ENCODE data around the gene FIBCD1. TPM values are rescaled to one million over a fixed set of nuclear protein-coding genes. Genes with fewer than 3 reads are reported as not detected.

FIBCD1 gene
- total and polyA plus RNA-seq, 2 of the 8 experiments (the other 6 are each of a cell fraction or from before 2014, with no cell fraction given), result 6.1 to 8.8 TPM

DNA sequence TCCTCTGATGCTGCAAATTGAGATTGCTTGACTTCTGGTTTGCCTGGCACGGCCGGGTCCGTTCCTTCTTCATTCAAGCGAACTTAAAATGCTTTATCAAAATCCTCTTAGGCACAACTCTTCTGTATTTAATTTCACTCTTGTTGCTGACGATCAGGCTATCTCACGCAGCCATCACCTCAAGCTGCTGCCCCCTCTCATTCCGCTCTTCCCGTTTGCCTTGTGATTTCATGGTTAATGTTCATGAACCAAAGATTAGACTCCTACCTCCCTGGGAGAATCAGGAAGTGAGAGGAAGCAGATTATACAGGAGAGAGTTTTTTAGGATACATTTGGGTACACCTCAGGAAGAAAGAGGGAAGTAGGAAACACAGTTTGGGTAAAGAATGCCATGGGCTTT lies 65.1 kb downstream of the FIBCD1 start:
- Histone ChIP-seq H3K4me2 (ENCODE audit: insufficient read depth in 1 of 2, low read depth in 2 of 2, low read length in 2 of 2) (no peak overlapping the region), H3K27ac (ENCODE audit: low read depth, low read length) (no peak overlapping the region), H2AFZ (ENCODE audit: low read length) (no peak overlapping the region), H2BK20ac (ENCODE audit: low read length) (no peak overlapping the region), H2BK15ac (ENCODE audit: low read length) (no peak overlapping the region), H2BK12ac (ENCODE audit: low read depth, low read length) (no peak overlapping the region), H4K20me1 (replicated peaks in 1 of 2; ENCODE audit: control insufficient read depth in 1 of 2, insufficient read depth in 2 of 2, low read length in 2 of 2) (peaks cover 1 to 11% of the 10 kb centered on the region in 2 experiments), H3K36me3 (ENCODE audit: control insufficient read depth in 2 of 4, insufficient read depth in 4 of 4, low read length in 3 of 4) (peaks cover 32 to 60% (median 52%) of the 10 kb centered on the region in 4 experiments), H3K79me1 (ENCODE audit: low read depth, low read length) (peaks cover 4% of the 10 kb centered on the region), H4K8ac (ENCODE audit: extremely low read depth, insufficient read depth, low read length) (no peak overlapping the region), H3K79me2 (ENCODE audit: control insufficient read depth in 1 of 2, insufficient read depth in 2 of 2, low read length in 2 of 2) (peaks cover 0 to 14% of the 10 kb centered on the region in 2 experiments; a peak in 1 of 4 replicates), H3K23me2 (ENCODE audit: low read depth, low read length) (no peaks in the 10 kb centered on the region), H3K9me3 (ENCODE audit: insufficient read depth in 2 of 2, low read depth in 1 of 2, low read length in 1 of 2) (no peaks in the 10 kb centered on the region), H4K5ac (ENCODE audit: insufficient read length, low read depth, low read length) (no peak overlapping the region), H3K4me3 (ENCODE audit: extremely low read depth in 1 of 4, insufficient read depth in 2 of 4, low read depth in 3 of 4, low read length in 4 of 4) (no peak overlapping the region), H2BK5ac (ENCODE audit: low read depth, low read length) (no peak overlapping the region), H3K18ac (ENCODE audit: extremely low read depth, low read length) (no peak overlapping the region), H3K4me1 (replicated peaks in 1 of 4; ENCODE audit: control insufficient read depth in 3 of 4, insufficient read depth in 4 of 4, low read length in 3 of 4) (no peaks in the 10 kb centered on the region), H3K27me3 (replicated peaks in 1 of 4; ENCODE audit: control insufficient read depth in 3 of 4, extremely low read depth in 1 of 4, insufficient read depth in 3 of 4, low read length in 3 of 4) (no peaks in the 10 kb centered on the region), H3K14ac (ENCODE audit: insufficient read length) (no peak overlapping the region), H3K23ac (ENCODE audit: insufficient read length) (no peak overlapping the region), H3K56ac (replicated peaks; ENCODE audit: insufficient read length, low read depth, low read length) (no peak overlapping the region), H3K9ac (replicated peaks in 1 of 4; ENCODE audit: extremely low read depth in 1 of 4, low read depth in 3 of 4, low read length in 3 of 4) (no peak overlapping the region), H2BK120ac (replicated peaks; ENCODE audit: low read depth, low read length) (no peak overlapping the region), H4K91ac (replicated peaks; ENCODE audit: insufficient read length, low read length) (no peak overlapping the region), H3K4ac (replicated peaks; ENCODE audit: insufficient read length, low read depth, low read length) (no peak overlapping the region), H2AK5ac (ENCODE audit: low read depth, low read length) (no peak overlapping the region)
- TF ChIP-seq, protein P1, sequence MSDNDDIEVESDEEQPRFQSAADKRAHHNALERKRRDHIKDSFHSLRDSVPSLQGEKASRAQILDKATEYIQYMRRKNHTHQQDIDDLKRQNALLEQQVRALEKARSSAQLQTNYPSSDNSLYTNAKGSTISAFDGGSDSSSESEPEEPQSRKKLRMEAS (IDR thresholded peaks at IDR 0.05), result no peak
- TF ChIP-seq SUZ12 (IDR thresholded peaks at IDR 0.05; ENCODE audit: low read length), result no peak
- no peak for TF ChIP-seq RNF2 (IDR thresholded peaks at IDR 0.05; ENCODE audit: borderline replicate concordance, low read depth, low read length, missing control alignments, poor library complexity, severe bottlenecking)
- no peak for TF ChIP-seq SP4 (IDR thresholded peaks at IDR 0.05; ENCODE audit: low read length)
- no peak for DNase-seq (ENCODE audit: low read depth in 1 of 2, low spot score in 2 of 2)
- FAIRE-seq, result no peak
- ChIA-PET CTCF (ENCODE audit: partially characterized antibody) (interaction anchor here (1.0 to 1.3 kb wide), 5 partner anchors 11 to 78 kb away, joined by 3 to 4 read pairs (median 3); no protein-coding TSS in a partner anchor), POLR2A (ENCODE audit: partially characterized antibody) (no interaction called here)
- WGBS, 2 experiments (ENCODE audit: extremely low coverage in 1 of 2, insufficient coverage in 1 of 2, insufficient read length in 1 of 2, insufficient replicate concordance in 2 of 2, low coverage in 1 of 2, low lambda C conversion rate in 2 of 2, missing lambda C conversion rate in 1 of 2), result 89% methylated on average over 8 of the region's 8 CpGs; no CpG with 5 or more reads in 1 of the 2 experiments
